Suprapubic skin (tissue), 4 donors: Measurements from ENCODE around the gene CXCR6.

ENCODE experiments used
- POLR2A ChIP-seq, 2 donors: fragments of 450-650 bp; IDR thresholded peaks; one replicate each; pipeline ENCODE4 v1.6.1; 2017; ENCODE audit warnings: antibody characterized with exemption in 2 of 2, mild to moderate bottlenecking in 2 of 2, moderate library complexity in 2 of 2
- POLR2AphosphoS5 ChIP-seq, 3 donors: sonication (generic); formaldehyde crosslinking; IDR thresholded peaks; one replicate each; pipeline ENCODE4 v1.6.1; 2017; ENCODE audit warnings: antibody characterized with exemption in 3 of 3

DNA sequence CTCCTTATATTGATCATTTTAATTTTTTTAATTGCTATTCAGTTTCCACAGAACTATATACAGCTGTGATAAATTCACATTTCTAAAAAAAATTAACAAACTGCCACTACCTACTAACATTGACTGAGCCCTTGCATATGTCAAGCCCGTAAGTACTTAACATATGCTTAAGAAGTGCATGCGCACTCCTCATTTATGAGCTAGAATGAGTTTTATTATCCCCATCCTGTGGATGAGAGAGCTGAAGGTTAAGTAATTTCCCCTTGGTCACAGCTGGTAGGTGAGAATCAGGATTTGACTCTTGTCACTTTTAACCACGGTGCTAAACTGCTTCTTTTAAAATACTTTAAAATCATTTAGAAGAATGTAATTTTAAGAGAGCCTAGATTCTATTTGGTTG, 25.9 kb downstream of the CXCR6 start:
- TF ChIP-seq POLR2A (IDR thresholded peaks at IDR 0.05) (no peak), POLR2AphosphoS5 (IDR thresholded peaks at IDR 0.05) (no peak)
